Embryonic facial prominence (tissue), 1 donor: ENCODE data around the gene HEXIM1.
A peak's percentile ranks its signal among the peaks of the same experiment; 100 is the strongest.

Experiments
- DNase-seq: peaks from one replicate; pipeline ENCODE4 v3.0.0-alpha.2; 2016; ENCODE audit errors: extremely low spot score

Gene HEXIM1

GRCh38 chr17:45129426-45129939, 18.8 kb upstream of the HEXIM1 start:
- no peak for DNase-seq

GRCh38 chr17:45129940-45130680, 18.2 kb upstream of the HEXIM1 start:
- no peak for DNase-seq

GRCh38 chr17:45130681-45131615, 17.3 kb upstream of the HEXIM1 start:
- DNase-seq, result no peak

GRCh38 chr17:45131616-45132319, 16.5 kb upstream of the HEXIM1 start:
- no peak for DNase-seq

- DNase-seq, result no peak
Measured at GRCh38 chr17:45132320-45132571, 16.0 kb upstream of the HEXIM1 start, which contains the start of gene PLCD3. TSS of gene PLCD3 (minus strand) at chr17:45132515. CDS start at chr17:45132410, 105 bp downstream.

- DNase-seq, result peak; percentile 74
Measured at GRCh38 chr17:45132572-45133463, 15.5 kb upstream of the HEXIM1 start.

- peak; percentile 94 for DNase-seq
Measured at GRCh38 chr17:45135192-45135977, 12.9 kb upstream of the HEXIM1 start, which contains the start of gene ACBD4. TSS of gene ACBD4 (plus strand) at chr17:45135687. CDS start at chr17:45136145, 458 bp downstream.

GRCh38 chr17:45135978-45136791, 12.1 kb upstream of the HEXIM1 start:
- no peak for DNase-seq

GRCh38 chr17:45136846-45137560, 11.3 kb upstream of the HEXIM1 start:
- no peak for DNase-seq

- no peak for DNase-seq
Measured at GRCh38 chr17:45137561-45138305, 10.5 kb upstream of the HEXIM1 start.

GRCh38 chr17:45138911-45139532, 9.3 kb upstream of the HEXIM1 start:
- no peak for DNase-seq

- DNase-seq, result no peak
Measured at GRCh38 chr17:45139533-45139920, 8.7 kb upstream of the HEXIM1 start.

- no peak for DNase-seq
Measured at GRCh38 chr17:45143094-45143670, 5.1 kb upstream of the HEXIM1 start.

- DNase-seq, result peak; percentile 59
Measured at GRCh38 chr17:45143767-45144198, 4.5 kb upstream of the HEXIM1 start.

- peak; percentile 7 for DNase-seq
Measured at GRCh38 chr17:45144199-45145034, 3.9 kb upstream of the HEXIM1 start.

GRCh38 chr17:45145035-45145389, 3.3 kb upstream of the HEXIM1 start:
- DNase-seq, result peak; percentile 5
